ENCODE results near the gene ZNF423. TPM values are rescaled to one million over a fixed set of nuclear protein-coding genes. Genes with fewer than 3 reads are reported as not detected.

Gene ZNF423
- total RNA-seq, 2 donors from 2014 or later = 4.7 to 7.3 TPM

- no peak overlapping the region for H3K4me3 ChIP-seq
- no peak overlapping the region for H3K27ac ChIP-seq
- no peak for DNase-seq
- no peaks in the 10 kb centered on the region for H3K4me1 ChIP-seq
- H3K36me3 ChIP-seq = no peaks in the 10 kb centered on the region
- TF ChIP-seq CTCF (IDR thresholded peaks at IDR 0.05) = no peak
- no peaks in the 10 kb centered on the region for H3K27me3 ChIP-seq
- no peaks in the 10 kb centered on the region for H3K9me3 ChIP-seq
- intact Hi-C loops (cut with DNase I) = no loop called here
- no peak overlapping the region for H3K9ac ChIP-seq (ENCODE audit: low read depth in 2 of 2, low read length in 2 of 2)
Observed at GRCh38 chr16:49498666-49499413, 357.1 kb downstream of the ZNF423 start.

GRCh38 chr16:49498264-49498663, 357.6 kb downstream of the ZNF423 start:
- TF ChIP-seq CTCF (IDR thresholded peaks at IDR 0.05) = no peak
- no peak overlapping the region for H3K4me3 ChIP-seq
- H3K27me3 ChIP-seq = no peaks in the 10 kb centered on the region
- no peaks in the 10 kb centered on the region for H3K4me1 ChIP-seq
- H3K36me3 ChIP-seq = no peaks in the 10 kb centered on the region
- intact Hi-C loops (cut with DNase I) = no loop called here
- no peak for DNase-seq
- no peak overlapping the region for H3K9ac ChIP-seq (ENCODE audit: low read depth in 2 of 2, low read length in 2 of 2)
- H3K27ac ChIP-seq = no peak overlapping the region
- no peaks in the 10 kb centered on the region for H3K9me3 ChIP-seq

- no peak for DNase-seq
- intact Hi-C loops (cut with DNase I) = no loop called here
- no peaks in the 10 kb centered on the region for H3K27me3 ChIP-seq
Observed at GRCh38 chr16:49497466-49497865, 358.4 kb downstream of the ZNF423 start.

GRCh38 chr16:49496656-49497055, 359.3 kb downstream of the ZNF423 start:
- TF ChIP-seq CTCF (IDR thresholded peaks at IDR 0.05) = no peak
- no peak for DNase-seq
- H3K36me3 ChIP-seq = no peaks in the 10 kb centered on the region
- H3K4me1 ChIP-seq = no peaks in the 10 kb centered on the region
- H3K4me3 ChIP-seq = no peak overlapping the region
- no peaks in the 10 kb centered on the region for H3K9me3 ChIP-seq
- no peak overlapping the region for H3K9ac ChIP-seq (ENCODE audit: low read depth in 2 of 2, low read length in 2 of 2)
- no peaks in the 10 kb centered on the region for H3K27me3 ChIP-seq
- intact Hi-C loops (cut with DNase I) = no loop called here
- H3K27ac ChIP-seq = no peak overlapping the region

More at GRCh38 chr16:49497466-49497865, 358.4 kb downstream of the ZNF423 start:
- H3K27ac ChIP-seq = no peak overlapping the region
- H3K9ac ChIP-seq (ENCODE audit: low read depth in 2 of 2, low read length in 2 of 2) = no peak overlapping the region
- no peaks in the 10 kb centered on the region for H3K4me1 ChIP-seq
- TF ChIP-seq CTCF (IDR thresholded peaks at IDR 0.05) = no peak
- H3K4me3 ChIP-seq = no peak overlapping the region
- H3K9me3 ChIP-seq = no peaks in the 10 kb centered on the region
- H3K36me3 ChIP-seq = no peaks in the 10 kb centered on the region

- Histone ChIP-seq H3K9me3 (no peaks in the 10 kb centered on the region), H3K36me3 (no peaks in the 10 kb centered on the region), H3K4me3 (no peak overlapping the region), H3K27me3 (no peaks in the 10 kb centered on the region), H3K4me1 (no peaks in the 10 kb centered on the region), H3K9ac (ENCODE audit: low read depth in 2 of 2, low read length in 2 of 2) (no peak overlapping the region), H3K27ac (no peak overlapping the region)
- no peak for DNase-seq
- intact Hi-C loops (cut with DNase I) = no loop called here
- TF ChIP-seq CTCF (IDR thresholded peaks at IDR 0.05) = no peak
Observed at GRCh38 chr16:49495596-49496355, 360.1 kb downstream of the ZNF423 start.
